OCI-LY1 (cell line): ENCODE results near the gene YIPF3.
A peak's percentile ranks its signal among the peaks of the same experiment; 100 is the strongest.

Experiments used
- H2AFZ ChIP-seq: fragments of 200-600 bp; sonication (generic), shearing (Covaris generic); 2 replicates; pipeline ENCODE4 v1.6.0; 2014; ENCODE audit warnings: antibody characterized with exemption, mild to moderate bottlenecking, low read length
- H3F3A ChIP-seq: fragments of 200-600 bp; sonication (generic), shearing (Covaris generic); 2 replicates; pipeline ENCODE4 v1.6.0; 2014; ENCODE audit warnings: mild to moderate bottlenecking, antibody characterized with exemption, low read length, moderate library complexity; ENCODE audit not compliant: insufficient read depth
- H3K27ac ChIP-seq: fragments of 200-600 bp; sonication (generic); 2 replicates; pipeline ENCODE4 v1.5.1; 2014; ENCODE audit warnings: low read length, mixed run types, mild to moderate bottlenecking, low read depth; ENCODE audit not compliant: poor library complexity, severe bottlenecking
- H3K27me3 ChIP-seq: fragments of 200-600 bp; sonication (generic); 2 replicates; pipeline ENCODE4 v1.6.0; 2014; ENCODE audit warnings: antibody characterized with exemption, mild to moderate bottlenecking, low read length, moderate library complexity; ENCODE audit not compliant: insufficient read depth
- H3K36me3 ChIP-seq: fragments of 200-600 bp; sonication (generic); 2 replicates; pipeline ENCODE4 v1.6.1; 2014; ENCODE audit warnings: mild to moderate bottlenecking, antibody characterized with exemption, low read length, moderate library complexity, mixed read lengths; ENCODE audit not compliant: insufficient read depth
- H3K4me1 ChIP-seq: fragments of 200-600 bp; sonication (generic); 2 replicates; pipeline ENCODE4 v1.5.1; 2014; ENCODE audit warnings: mild to moderate bottlenecking, low read length, moderate library complexity; ENCODE audit not compliant: insufficient read depth, severe bottlenecking
- H3K4me2 ChIP-seq: fragments of 200-600 bp; sonication (generic), shearing (Covaris generic); 2 replicates; pipeline ENCODE4 v1.6.1; 2014; ENCODE audit warnings: low read length
- H3K4me3 ChIP-seq: fragments of 200-600 bp; sonication (generic); 2 replicates; pipeline ENCODE4 v1.5.1; 2014; ENCODE audit warnings: low read length, low read depth, mild to moderate bottlenecking, mixed read lengths; ENCODE audit not compliant: poor library complexity, severe bottlenecking
- H3K79me2 ChIP-seq: fragments of 200-600 bp; shearing (Covaris generic); 2 replicates; pipeline ENCODE4 v1.6.1; 2016; ENCODE audit warnings: mixed run types, low read length, mixed read lengths; ENCODE audit not compliant: insufficient read depth
- H3K9ac ChIP-seq: fragments of 200-600 bp; sonication (generic), shearing (Covaris generic); 2 replicates; pipeline ENCODE4 v1.6.1; 2014; ENCODE audit warnings: mild to moderate bottlenecking, low read length, mixed read lengths
- H3K9me2 ChIP-seq: fragments of 200-600 bp; sonication (generic), shearing (Covaris generic); 2 replicates; pipeline ENCODE4 v1.6.1; 2014; ENCODE audit warnings: low read depth, mild to moderate bottlenecking, low read length, mixed read lengths
- H3K9me3 ChIP-seq: fragments of 200-600 bp; shearing (Covaris generic); 2 replicates; pipeline ENCODE4 v1.6.1; 2014; ENCODE audit warnings: low read length, mixed read lengths
- H4K20me1 ChIP-seq: fragments of 200-600 bp; sonication (generic), shearing (Covaris generic); 2 replicates; pipeline ENCODE4 v1.6.0; 2016; ENCODE audit warnings: mild to moderate bottlenecking, low read length; ENCODE audit not compliant: insufficient read depth
- EZH2 ChIP-seq: fragments of 200-600 bp; sonication (generic), shearing (Covaris generic); IDR thresholded peaks from 2 replicates; pipeline ENCODE4 v1.8.0; 2017; ENCODE audit warnings: borderline replicate concordance, mixed run types, mild to moderate bottlenecking, antibody characterized with exemption, low read length, moderate library complexity, mixed read lengths
- TF ChIP-seq, protein P1 (sequence below): fragments of 200-600 bp; sonication (generic), shearing (Covaris generic); IDR thresholded peaks from 2 replicates; pipeline ENCODE4 v1.5.1; 2017; ENCODE audit warnings: mild to moderate bottlenecking, antibody characterized with exemption, low read length, moderate library complexity, mixed read lengths

The YIPF3 gene

GRCh38 chr6:43496370-43497128 is 20.2 kb downstream of the YIPF3 start:
- Histone ChIP-seq H3K79me2 (no peaks in the 10 kb centered on the region), H3K9me2 (no peaks in the 10 kb centered on the region), H3K9ac (no peak overlapping the region), H2AFZ (no peak overlapping the region), H3F3A (no peaks in the 10 kb centered on the region), H3K4me1 (peaks cover 6% of the 10 kb centered on the region), H3K4me3 (no peak overlapping the region), H3K9me3 (no peaks in the 10 kb centered on the region), H3K27me3 (no peaks in the 10 kb centered on the region), H4K20me1 (no peaks in the 10 kb centered on the region), H3K27ac (no peak overlapping the region), H3K36me3 (peaks cover 21% of the 10 kb centered on the region; the same call in 1 of the 2 replicates), H3K4me2 (no peak overlapping the region)
- no peak for TF ChIP-seq EZH2
- TF ChIP-seq, protein P1, sequence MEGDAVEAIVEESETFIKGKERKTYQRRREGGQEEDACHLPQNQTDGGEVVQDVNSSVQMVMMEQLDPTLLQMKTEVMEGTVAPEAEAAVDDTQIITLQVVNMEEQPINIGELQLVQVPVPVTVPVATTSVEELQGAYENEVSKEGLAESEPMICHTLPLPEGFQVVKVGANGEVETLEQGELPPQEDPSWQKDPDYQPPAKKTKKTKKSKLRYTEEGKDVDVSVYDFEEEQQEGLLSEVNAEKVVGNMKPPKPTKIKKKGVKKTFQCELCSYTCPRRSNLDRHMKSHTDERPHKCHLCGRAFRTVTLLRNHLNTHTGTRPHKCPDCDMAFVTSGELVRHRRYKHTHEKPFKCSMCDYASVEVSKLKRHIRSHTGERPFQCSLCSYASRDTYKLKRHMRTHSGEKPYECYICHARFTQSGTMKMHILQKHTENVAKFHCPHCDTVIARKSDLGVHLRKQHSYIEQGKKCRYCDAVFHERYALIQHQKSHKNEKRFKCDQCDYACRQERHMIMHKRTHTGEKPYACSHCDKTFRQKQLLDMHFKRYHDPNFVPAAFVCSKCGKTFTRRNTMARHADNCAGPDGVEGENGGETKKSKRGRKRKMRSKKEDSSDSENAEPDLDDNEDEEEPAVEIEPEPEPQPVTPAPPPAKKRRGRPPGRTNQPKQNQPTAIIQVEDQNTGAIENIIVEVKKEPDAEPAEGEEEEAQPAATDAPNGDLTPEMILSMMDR: peak; percentile 47

DNA sequence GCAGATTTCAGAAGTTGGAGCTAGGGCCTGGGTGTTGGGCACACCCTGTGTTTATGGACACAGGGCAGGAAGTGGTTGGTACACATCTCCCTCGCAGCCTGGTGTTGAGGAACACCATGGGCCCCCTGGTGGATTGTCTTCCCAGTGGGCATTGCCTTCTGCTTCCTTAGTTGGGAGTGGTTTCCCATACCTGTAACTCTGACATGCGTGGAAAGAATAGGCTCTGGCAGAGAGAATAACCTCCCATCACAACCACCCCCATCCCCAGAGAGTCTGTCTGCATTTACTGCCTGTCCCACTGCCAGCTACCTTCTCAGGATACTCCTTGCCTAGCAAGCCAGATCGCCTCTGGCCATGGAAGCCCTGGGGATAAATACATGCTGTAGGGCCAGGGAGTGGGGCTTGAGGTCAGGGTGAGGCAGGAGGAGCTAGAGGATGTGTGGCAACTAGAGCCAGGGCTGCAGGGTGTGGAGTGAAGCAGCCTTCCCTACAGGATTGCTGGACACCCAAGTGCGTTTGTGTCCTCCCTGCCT is 21.3 kb downstream of the YIPF3 start:
- H2AFZ ChIP-seq: no peak overlapping the region
- no peak overlapping the region for H3K27ac ChIP-seq

DNA sequence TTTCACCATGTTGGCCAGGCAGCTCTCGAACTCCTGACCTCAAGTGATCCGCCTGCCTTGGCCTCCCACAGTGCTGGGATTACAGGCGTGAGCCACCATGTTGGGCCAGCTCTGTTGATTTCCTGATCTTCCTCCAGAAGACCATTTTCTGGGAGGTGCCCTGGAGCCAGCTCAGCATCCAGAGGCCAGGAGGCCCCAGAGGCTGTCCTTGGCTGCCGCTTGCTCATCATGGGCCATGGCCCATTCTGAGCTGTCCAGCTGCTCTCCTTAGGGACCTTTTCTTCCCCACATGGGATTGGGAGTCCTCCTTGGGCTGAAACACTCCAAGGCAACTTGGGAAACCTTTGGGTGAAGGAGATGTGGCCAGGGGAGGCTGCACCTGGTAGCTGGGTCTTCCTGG is 22.0 kb downstream of the YIPF3 start:
- H3K9me2 ChIP-seq: no peaks in the 10 kb centered on the region
- H3K36me3 ChIP-seq: peaks cover 12% of the 10 kb centered on the region; the same call in 1 of the 2 replicates
- H3K27ac ChIP-seq: no peak overlapping the region
- H3K4me2 ChIP-seq: no peak overlapping the region
- peaks cover 6% of the 10 kb centered on the region for H3K4me1 ChIP-seq
- no peaks in the 10 kb centered on the region for H3K27me3 ChIP-seq
- no peaks in the 10 kb centered on the region for H3K9me3 ChIP-seq
- no peak for TF ChIP-seq EZH2
- TF ChIP-seq, protein P1: no peak
- H3K4me3 ChIP-seq: no peak overlapping the region
- no peaks in the 10 kb centered on the region for H4K20me1 ChIP-seq
- H3K79me2 ChIP-seq: no peaks in the 10 kb centered on the region
- H2AFZ ChIP-seq: no peak overlapping the region
- H3F3A ChIP-seq: no peaks in the 10 kb centered on the region
- no peak overlapping the region for H3K9ac ChIP-seq

More for the DNA sequence above, 21.3 kb downstream of the YIPF3 start:
- no peak overlapping the region for H3K4me3 ChIP-seq
- no peaks in the 10 kb centered on the region for H4K20me1 ChIP-seq
- H3K4me1 ChIP-seq: peaks cover 6% of the 10 kb centered on the region
- H3K4me2 ChIP-seq: no peak overlapping the region
- no peaks in the 10 kb centered on the region for H3K9me2 ChIP-seq
- no peaks in the 10 kb centered on the region for H3F3A ChIP-seq
- no peaks in the 10 kb centered on the region for H3K27me3 ChIP-seq
- no peak for TF ChIP-seq EZH2
- TF ChIP-seq, protein P1: no peak
- no peak overlapping the region for H3K9ac ChIP-seq
- no peaks in the 10 kb centered on the region for H3K9me3 ChIP-seq
- H3K79me2 ChIP-seq: no peaks in the 10 kb centered on the region
- H3K36me3 ChIP-seq: peaks cover 15% of the 10 kb centered on the region; the same call in 1 of the 2 replicates
